ENCODE data around the gene AKAP6.

GRCh38 chr14:32300136-32300535 is 29.0 kb upstream of the AKAP6 start:
- TF ChIP-seq, protein P1, sequence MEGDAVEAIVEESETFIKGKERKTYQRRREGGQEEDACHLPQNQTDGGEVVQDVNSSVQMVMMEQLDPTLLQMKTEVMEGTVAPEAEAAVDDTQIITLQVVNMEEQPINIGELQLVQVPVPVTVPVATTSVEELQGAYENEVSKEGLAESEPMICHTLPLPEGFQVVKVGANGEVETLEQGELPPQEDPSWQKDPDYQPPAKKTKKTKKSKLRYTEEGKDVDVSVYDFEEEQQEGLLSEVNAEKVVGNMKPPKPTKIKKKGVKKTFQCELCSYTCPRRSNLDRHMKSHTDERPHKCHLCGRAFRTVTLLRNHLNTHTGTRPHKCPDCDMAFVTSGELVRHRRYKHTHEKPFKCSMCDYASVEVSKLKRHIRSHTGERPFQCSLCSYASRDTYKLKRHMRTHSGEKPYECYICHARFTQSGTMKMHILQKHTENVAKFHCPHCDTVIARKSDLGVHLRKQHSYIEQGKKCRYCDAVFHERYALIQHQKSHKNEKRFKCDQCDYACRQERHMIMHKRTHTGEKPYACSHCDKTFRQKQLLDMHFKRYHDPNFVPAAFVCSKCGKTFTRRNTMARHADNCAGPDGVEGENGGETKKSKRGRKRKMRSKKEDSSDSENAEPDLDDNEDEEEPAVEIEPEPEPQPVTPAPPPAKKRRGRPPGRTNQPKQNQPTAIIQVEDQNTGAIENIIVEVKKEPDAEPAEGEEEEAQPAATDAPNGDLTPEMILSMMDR (IDR thresholded peaks at IDR 0.05) = no peak
- no peak for TF ChIP-seq POLR2A (IDR thresholded peaks at IDR 0.05)
- no peak for TF ChIP-seq POLR2AphosphoS5 (IDR thresholded peaks at IDR 0.05)
